Ishikawa (cell line): ENCODE results near the gene TRIM9.
A peak's percentile ranks its signal among the peaks of the same experiment; 100 is the strongest.

Experiments used
- CEBPB ChIP-seq: IDR thresholded peaks from 2 replicates; pipeline ENCODE4 v1.6.1; 2012
- CREB1 ChIP-seq: IDR thresholded peaks from 2 replicates; pipeline ENCODE4 v1.6.1; 2012; ENCODE audit warnings: low read depth
- EGR1 ChIP-seq: IDR thresholded peaks from 2 replicates; pipeline ENCODE4 v1.6.1; 2012
- EP300 ChIP-seq: IDR thresholded peaks from 2 replicates; pipeline ENCODE4 v1.6.1; 2012; ENCODE audit warnings: borderline replicate concordance
- MAX ChIP-seq: IDR thresholded peaks from 2 replicates; pipeline ENCODE4 v1.6.1; 2012
- NFIC ChIP-seq: IDR thresholded peaks from 2 replicates; pipeline ENCODE4 v1.6.1; 2012
- RAD21 ChIP-seq: IDR thresholded peaks from 2 replicates; pipeline ENCODE4 v1.6.1; 2012; ENCODE audit warnings: low read depth
- REST ChIP-seq: IDR thresholded peaks from 2 replicates; pipeline ENCODE4 v1.6.1; 2012; ENCODE audit warnings: low read depth, mild to moderate bottlenecking
- TAF1 ChIP-seq: IDR thresholded peaks from 2 replicates; pipeline ENCODE4 v1.6.1; 2012; ENCODE audit warnings: low read depth, mild to moderate bottlenecking
- YY1 ChIP-seq: IDR thresholded peaks from 2 replicates; pipeline ENCODE4 v1.6.1; 2012; ENCODE audit warnings: low read depth

- TF ChIP-seq TAF1 (no peak), CREB1 (no peak), REST (no peak), EP300 (no peak), YY1 (no peak), RAD21 (no peak), EGR1 (no peak), NFIC (peak; percentile 73), MAX (no peak), CEBPB (no peak)
These were observed 133.2 kb downstream of the TRIM9 start for GRCh38 chr14:50961605-50962221.
